Activated T-cell treated with anti-CD3 and anti-CD28 coated beads, Interleukin-2, amount 50 U/mL, for 72 hours (primary cell): ENCODE data around the gene LDAH. TPM values are rescaled to one million over a fixed set of nuclear protein-coding genes. Genes with fewer than 3 reads are reported as not detected.
A peak's percentile ranks its signal among the peaks of the same experiment; 100 is the strongest.

ENCODE experiments used
- ATAC-seq, 2 donors: fragments of 150-1000 bp; cut with Tn5 transposase; replicated peaks in 1 of 2; 2 replicates each; pipeline ENCODE4 v1.10.0; 2021; ENCODE audit warnings: moderate library complexity in 2 of 2, mild to moderate bottlenecking in 1 of 2
- DNase-seq, 2 donors: peaks; one replicate each; pipeline ENCODE4 v3.0.0; 2021 to 2022; ENCODE audit warnings: mixed read lengths in 1 of 2
- H3K27ac Mint-ChIP-seq: one replicate; pipeline ENCODE4 v1.8.0; 2022; ENCODE audit warnings: mild to moderate bottlenecking, moderate library complexity, mixed read lengths
- H3K27me3 Mint-ChIP-seq: one replicate; pipeline ENCODE4 v1.8.0; 2022; ENCODE audit warnings: low read depth, mixed read lengths
- H3K36me3 Mint-ChIP-seq, 2 donors: one replicate each; pipeline ENCODE4 v1.8.0; 2022; ENCODE audit warnings: mixed read lengths in 2 of 2, mild to moderate bottlenecking in 1 of 2; ENCODE audit not compliant: insufficient read depth in 2 of 2
- H3K4me1 Mint-ChIP-seq: one replicate; pipeline ENCODE4 v1.8.0; 2022; ENCODE audit warnings: low read depth, mixed read lengths
- H3K4me3 Mint-ChIP-seq, 2 donors: one replicate each; pipeline ENCODE4 v1.8.0; 2022; ENCODE audit warnings: mild to moderate bottlenecking in 2 of 2, mixed read lengths in 2 of 2, moderate library complexity in 2 of 2
- H3K9me3 Mint-ChIP-seq, 2 donors: one replicate each; pipeline ENCODE4 v1.8.0; 2022; ENCODE audit warnings: mixed read lengths in 2 of 2
- total RNA-seq, 2 donors: library from RNA; stranded (reverse); gene quantifications; one replicate each; pipeline ENCODE4 v1.2.3, GENCODE V29; 2022

The LDAH gene
- total RNA-seq, 2 donors from 2014 or later, result 26.7 to 30.1 TPM

- no peaks in the 10 kb centered on the region for H3K9me3 Mint-ChIP-seq
- H3K27me3 Mint-ChIP-seq, result no peaks in the 10 kb centered on the region
- H3K4me3 Mint-ChIP-seq, result no peak overlapping the region
- H3K27ac Mint-ChIP-seq, result no peak overlapping the region
- ATAC-seq, result no peak
- no peak for DNase-seq
- H3K4me1 Mint-ChIP-seq, result no peaks in the 10 kb centered on the region
- H3K36me3 Mint-ChIP-seq, result peaks cover 3 to 9% of the 10 kb centered on the region in 2 donors
These were observed 116.7 kb downstream of the LDAH start for GRCh38 chr2:20706217-20706616.

DNA sequence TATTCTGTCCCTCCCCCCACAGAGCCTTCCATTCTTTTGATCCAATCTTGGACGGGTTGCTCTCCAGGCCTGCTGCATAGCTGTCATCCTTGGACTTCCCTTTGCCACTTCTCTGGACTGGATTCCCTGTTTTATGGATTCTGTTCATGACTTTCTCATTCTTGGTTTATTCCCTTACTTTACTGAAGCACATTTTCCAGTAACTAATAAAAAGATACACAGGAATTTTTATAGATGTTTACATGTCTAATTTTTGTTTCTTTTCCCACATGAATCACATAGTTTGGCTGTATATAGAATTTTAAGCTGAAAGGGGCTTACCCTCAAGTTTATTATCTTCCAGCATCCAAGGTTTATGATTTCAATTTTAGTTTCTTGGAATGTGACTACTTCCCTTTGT, 118.0 kb downstream of the LDAH start:
- H3K4me1 Mint-ChIP-seq, result no peaks in the 10 kb centered on the region
- H3K36me3 Mint-ChIP-seq, result peaks cover 0 to 4% of the 10 kb centered on the region in 2 donors
- H3K4me3 Mint-ChIP-seq, result no peak overlapping the region
- DNase-seq (no peak), ATAC-seq (no peak)
- no peak overlapping the region for H3K27ac Mint-ChIP-seq
- no peaks in the 10 kb centered on the region for H3K9me3 Mint-ChIP-seq
- H3K27me3 Mint-ChIP-seq, result no peaks in the 10 kb centered on the region

DNA sequence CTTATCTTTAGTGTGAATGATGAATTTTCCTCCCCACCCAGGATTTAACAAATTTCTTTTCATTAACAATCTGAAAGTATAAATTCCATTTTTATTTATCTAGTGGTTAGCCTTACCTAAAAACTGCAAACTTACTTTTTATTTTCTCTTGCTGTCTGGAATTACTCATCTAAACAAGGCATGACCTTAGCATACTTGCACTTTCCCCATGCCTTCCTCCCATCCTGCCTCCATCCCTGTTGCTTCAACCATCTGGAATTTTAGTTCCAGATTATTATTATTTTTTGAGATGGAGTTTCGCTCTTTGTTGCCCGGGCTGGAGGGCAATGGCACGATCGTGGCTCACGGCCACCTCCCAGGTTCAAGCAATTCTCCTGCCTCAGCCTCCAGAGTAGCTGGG, 120.3 kb downstream of the LDAH start:
- no peaks in the 10 kb centered on the region for H3K4me1 Mint-ChIP-seq
- DNase-seq (no peak), ATAC-seq (no peak)
- no peak overlapping the region for H3K27ac Mint-ChIP-seq
- H3K36me3 Mint-ChIP-seq, result peaks cover 2 to 7% of the 10 kb centered on the region in 2 donors
- no peak overlapping the region for H3K4me3 Mint-ChIP-seq
- no peaks in the 10 kb centered on the region for H3K9me3 Mint-ChIP-seq
- H3K27me3 Mint-ChIP-seq, result no peaks in the 10 kb centered on the region

GRCh38 chr2:20698916-20699613, 123.8 kb downstream of the LDAH start:
- Mint-ChIP-seq H3K27ac (no peak overlapping the region), H3K4me3 (no peak overlapping the region), H3K9me3 (no peaks in the 10 kb centered on the region), H3K36me3 (peaks cover 2 to 6% of the 10 kb centered on the region in 2 donors), H3K27me3 (no peaks in the 10 kb centered on the region), H3K4me1 (no peaks in the 10 kb centered on the region)
- ATAC-seq, result no peak
- no peak for DNase-seq

- ATAC-seq (no peak), DNase-seq (no peak)
- H3K27me3 Mint-ChIP-seq, result no peaks in the 10 kb centered on the region
- H3K27ac Mint-ChIP-seq, result no peak overlapping the region
- peaks cover 2 to 6% of the 10 kb centered on the region in 2 donors for H3K36me3 Mint-ChIP-seq
- no peaks in the 10 kb centered on the region for H3K9me3 Mint-ChIP-seq
- H3K4me3 Mint-ChIP-seq, result no peak overlapping the region
- no peaks in the 10 kb centered on the region for H3K4me1 Mint-ChIP-seq
These were observed 125.5 kb downstream of the LDAH start for GRCh38 chr2:20697322-20697934.

- H3K27me3 Mint-ChIP-seq, result no peaks in the 10 kb centered on the region
- no peak overlapping the region for H3K27ac Mint-ChIP-seq
- no peak for ATAC-seq
- no peaks in the 10 kb centered on the region for H3K4me1 Mint-ChIP-seq
- H3K36me3 Mint-ChIP-seq, result peaks cover 2 to 4% of the 10 kb centered on the region in 2 donors
- H3K9me3 Mint-ChIP-seq, result no peaks in the 10 kb centered on the region
- H3K4me3 Mint-ChIP-seq, result no peak overlapping the region
- no peak for DNase-seq
These were observed 126.5 kb downstream of the LDAH start for GRCh38 chr2:20696366-20696765.

DNA sequence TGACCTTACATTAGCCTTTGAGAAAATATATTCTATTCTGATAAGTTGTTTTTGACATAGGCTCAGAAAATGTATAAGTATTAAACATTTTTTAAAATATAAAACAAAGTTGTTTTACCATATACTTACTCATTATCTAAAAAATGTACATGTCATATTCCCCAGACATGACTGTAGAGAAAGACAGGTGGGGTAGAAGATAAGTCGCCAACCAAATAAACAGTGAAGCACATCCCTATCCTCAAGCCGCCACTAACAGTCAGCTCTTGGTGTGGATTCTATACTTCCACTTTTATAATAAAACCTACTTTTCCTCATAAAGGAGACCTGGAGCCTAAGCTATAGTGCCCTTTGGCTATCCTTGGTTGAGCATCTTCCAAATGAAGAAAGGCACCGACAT, 129.6 kb downstream of the LDAH start:
- no peak for ATAC-seq
- H3K4me3 Mint-ChIP-seq, result no peak overlapping the region
- H3K4me1 Mint-ChIP-seq, result no peaks in the 10 kb centered on the region
- H3K9me3 Mint-ChIP-seq, result no peaks in the 10 kb centered on the region
- H3K36me3 Mint-ChIP-seq, result peaks cover 0 to 7% of the 10 kb centered on the region in 2 donors
- H3K27ac Mint-ChIP-seq, result no peak overlapping the region
- H3K27me3 Mint-ChIP-seq, result no peaks in the 10 kb centered on the region
- no peak for DNase-seq

DNA sequence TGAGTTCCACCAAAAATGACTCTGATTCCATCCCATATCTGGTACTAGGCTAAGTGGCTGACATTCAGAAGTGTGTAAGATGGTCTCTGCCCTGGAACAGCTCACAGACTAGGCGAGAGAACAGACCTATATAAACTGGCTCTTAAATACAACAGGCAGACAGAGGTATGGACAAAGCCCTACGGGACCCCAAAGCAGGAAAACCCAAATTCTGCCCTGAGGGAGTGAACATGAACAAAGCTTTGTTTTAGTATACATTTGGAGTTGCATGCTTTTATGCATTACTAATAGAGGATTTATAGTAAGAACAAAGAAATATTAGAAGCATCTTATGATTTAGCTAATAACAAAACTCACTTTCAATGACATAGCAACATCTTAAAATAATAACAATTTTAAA, 130.8 kb downstream of the LDAH start:
- Mint-ChIP-seq H3K9me3 (no peaks in the 10 kb centered on the region), H3K27me3 (no peaks in the 10 kb centered on the region), H3K4me1 (no peaks in the 10 kb centered on the region), H3K27ac (no peak overlapping the region), H3K36me3 (peaks cover under 1 to 6% of the 10 kb centered on the region in 2 donors), H3K4me3 (no peak overlapping the region)
- DNase-seq (no peak), ATAC-seq (no peak)

- Mint-ChIP-seq H3K36me3 (peaks cover 6 to 8% of the 10 kb centered on the region in 2 donors), H3K27me3 (no peaks in the 10 kb centered on the region), H3K27ac (no peak overlapping the region), H3K9me3 (no peaks in the 10 kb centered on the region), H3K4me1 (no peaks in the 10 kb centered on the region), H3K4me3 (no peak overlapping the region)
- DNase-seq (no peak), ATAC-seq (no peak)
These were observed 131.7 kb downstream of the LDAH start for GRCh38 chr2:20691076-20691734.

- H3K9me3 Mint-ChIP-seq, result no peaks in the 10 kb centered on the region
- no peak for ATAC-seq
These were observed 133.3 kb downstream of the LDAH start for GRCh38 chr2:20689428-20690264.

GRCh38 chr2:20687260-20687832, 135.6 kb downstream of the LDAH start:
- no peaks in the 10 kb centered on the region for H3K9me3 Mint-ChIP-seq
- no peak overlapping the region for H3K4me3 Mint-ChIP-seq
- no peaks in the 10 kb centered on the region for H3K4me1 Mint-ChIP-seq
- DNase-seq, result no peak
- no peak overlapping the region for H3K27ac Mint-ChIP-seq
- peaks cover 6 to 16% of the 10 kb centered on the region in 2 donors for H3K36me3 Mint-ChIP-seq
- H3K27me3 Mint-ChIP-seq, result no peaks in the 10 kb centered on the region
- ATAC-seq, result no peak

More at GRCh38 chr2:20689428-20690264, 133.3 kb downstream of the LDAH start:
- Mint-ChIP-seq H3K27me3 (no peaks in the 10 kb centered on the region), H3K36me3 (peaks cover 6 to 10% of the 10 kb centered on the region in 2 donors), H3K4me1 (no peaks in the 10 kb centered on the region), H3K4me3 (no peak overlapping the region), H3K27ac (no peak overlapping the region)
- DNase-seq, result no peak

DNA sequence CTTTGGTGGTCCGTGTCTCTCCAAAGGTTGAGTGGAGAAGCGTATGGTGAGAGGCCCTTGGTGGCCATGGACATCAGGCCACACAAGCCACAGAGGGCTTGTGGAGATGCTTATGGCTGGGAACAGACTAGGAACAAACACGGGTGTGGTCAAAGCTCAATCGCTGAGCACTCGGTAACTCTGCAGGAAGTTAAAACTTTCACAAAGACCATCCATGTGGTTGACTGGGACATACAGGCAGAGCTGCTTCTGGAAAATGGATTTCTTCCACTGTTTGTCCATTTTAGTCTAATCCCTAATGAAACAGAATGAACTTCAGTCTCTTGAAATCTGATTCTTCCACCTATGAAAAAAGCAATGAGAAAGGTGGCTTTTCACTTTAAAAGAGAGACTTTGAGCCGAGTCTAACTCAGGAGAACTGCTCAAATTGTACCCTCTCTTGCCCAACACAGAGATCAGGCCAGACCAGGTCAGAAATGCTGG, 138.3 kb downstream of the LDAH start:
- H3K27ac Mint-ChIP-seq, result peak overlapping the region; percentile 59
- H3K4me3 Mint-ChIP-seq, result no peak overlapping the region
- no peaks in the 10 kb centered on the region for H3K27me3 Mint-ChIP-seq
- ATAC-seq (no peak), DNase-seq (no peak)
- H3K4me1 Mint-ChIP-seq, result no peaks in the 10 kb centered on the region
- H3K9me3 Mint-ChIP-seq, result no peaks in the 10 kb centered on the region
- H3K36me3 Mint-ChIP-seq, result peaks cover 6 to 17% of the 10 kb centered on the region in 2 donors
